ENCODE results near the gene SEC24D.

SEC24D gene

DNA sequence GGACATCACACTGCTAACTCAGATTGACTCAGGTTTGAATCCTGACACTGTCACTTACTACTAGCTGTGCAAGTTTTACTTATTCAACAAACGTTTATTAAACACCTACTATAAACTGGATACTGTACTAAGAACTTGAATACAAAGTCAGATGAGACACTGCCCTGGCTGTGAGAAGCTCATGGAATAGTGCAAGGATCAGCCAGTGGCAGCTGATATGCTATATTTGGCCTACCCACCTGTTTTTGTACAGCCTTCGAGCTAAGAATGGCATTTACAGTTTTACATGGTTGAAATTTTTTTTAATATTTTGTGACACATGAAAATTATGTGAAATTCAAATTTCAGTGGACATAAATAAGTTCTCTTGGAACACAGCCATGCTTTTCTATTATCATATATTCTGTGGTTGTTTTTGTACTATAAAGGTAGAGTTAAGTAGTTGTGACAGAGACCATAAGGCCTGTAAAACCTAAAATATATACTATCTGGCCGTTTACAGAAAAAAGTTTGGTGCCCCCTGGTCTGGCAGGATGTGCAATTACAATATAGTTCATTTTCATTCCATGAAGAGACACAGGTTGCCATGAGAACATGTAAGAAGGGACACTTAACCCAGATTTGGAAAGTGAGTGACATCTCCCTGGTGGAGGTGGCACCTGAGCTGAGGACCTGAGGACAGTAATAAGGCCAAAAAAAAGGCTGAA is 3.4 kb upstream of the SEC24D start:
- DNase-seq = no peak

DNA sequence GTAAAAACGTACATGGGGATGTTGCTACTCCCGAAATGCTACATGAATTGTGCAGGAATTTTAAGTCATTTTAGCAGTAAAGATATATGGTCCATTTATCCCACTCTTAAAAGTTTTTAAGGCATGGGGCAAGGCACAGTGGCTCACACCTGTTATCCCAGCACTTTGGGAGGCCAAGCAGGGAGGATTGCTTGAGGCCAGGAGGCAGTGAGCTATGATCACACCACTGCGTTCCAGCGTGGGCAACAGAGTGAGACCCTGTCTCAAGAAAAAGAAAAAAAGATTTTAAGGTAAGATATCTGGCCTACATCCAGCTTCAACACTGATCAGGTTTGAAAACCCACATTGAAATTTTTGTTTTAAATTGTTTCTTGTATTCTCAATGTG is 1.2 kb upstream of the SEC24D start:
- DNase-seq = no peak

- DNase-seq = no peak
These were observed 585 bp upstream of the SEC24D start for GRCh38 chr4:118836301-118837120.

GRCh38 chr4:118834960-118835569 is 861 bp downstream of the SEC24D start:
- DNase-seq = no peak

GRCh38 chr4:118834070-118834469 is 1.9 kb downstream of the SEC24D start:
- no peak for DNase-seq

DNA sequence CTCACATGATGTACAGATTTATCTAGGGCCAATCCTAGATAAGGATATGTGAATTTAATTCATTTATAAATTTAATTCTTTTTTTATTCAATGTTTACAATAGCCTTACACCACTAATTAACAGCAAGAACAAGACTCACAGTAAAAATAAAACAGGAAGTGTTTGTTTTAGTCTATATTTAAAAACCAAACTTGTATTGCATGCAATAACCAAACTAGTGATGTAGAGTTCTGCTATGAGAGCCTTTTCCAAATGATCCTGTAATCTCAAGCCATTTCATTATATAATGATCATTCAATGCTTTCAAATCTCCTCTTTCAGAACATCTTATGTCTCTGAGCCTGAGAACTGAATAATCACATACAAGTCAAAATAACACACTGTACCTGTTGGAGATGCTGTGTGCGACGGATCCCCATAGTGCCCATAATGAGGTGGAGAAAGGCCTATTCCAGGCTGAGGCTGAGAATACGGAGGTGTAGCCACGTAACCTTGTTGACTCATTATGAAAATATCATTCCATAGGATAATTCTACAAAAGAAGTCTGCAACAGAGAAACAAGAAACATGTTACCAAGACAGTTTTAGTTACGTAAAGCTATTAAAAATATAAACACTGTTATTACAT is 2.6 kb downstream of the SEC24D start:
- no peak for DNase-seq

GRCh38 chr4:118829107-118829506 is 6.8 kb downstream of the SEC24D start:
- no peak for DNase-seq

DNA sequence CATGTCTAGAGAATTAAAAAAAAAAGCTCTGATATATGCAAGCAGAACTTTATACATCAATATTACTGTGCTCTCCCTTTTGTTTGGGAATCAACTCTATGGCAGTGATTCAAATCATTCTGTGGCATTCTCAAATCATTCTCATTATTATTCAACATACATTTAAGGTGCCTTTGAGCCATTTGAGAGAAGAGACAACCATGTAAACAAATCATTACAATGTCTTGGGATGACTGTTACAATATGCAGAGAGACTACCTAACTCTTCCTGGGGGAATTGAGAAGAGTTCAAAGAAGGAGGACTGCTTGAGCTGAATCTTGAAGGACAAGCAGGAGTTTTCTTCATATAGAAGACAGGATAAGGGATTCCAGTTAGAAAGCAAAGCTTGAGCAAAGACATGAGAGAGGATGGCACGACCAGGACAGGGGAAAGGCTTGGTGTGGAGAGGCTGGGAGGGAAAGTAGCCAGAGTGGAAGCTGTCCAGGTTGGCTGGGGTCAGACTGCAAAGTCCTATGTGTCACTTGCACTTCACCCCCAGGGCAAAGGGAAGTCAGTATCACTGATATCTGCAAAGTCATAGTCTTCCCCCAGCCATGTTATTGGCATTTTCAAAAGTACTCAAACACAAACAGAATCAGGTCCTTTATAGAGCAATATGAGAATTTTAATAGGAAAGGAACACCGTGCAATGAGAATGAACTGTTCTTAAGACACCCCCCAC is 9.0 kb downstream of the SEC24D start:
- DNase-seq = no peak

GRCh38 chr4:118825799-118826198 is 10.1 kb downstream of the SEC24D start:
- no peak for DNase-seq

DNA sequence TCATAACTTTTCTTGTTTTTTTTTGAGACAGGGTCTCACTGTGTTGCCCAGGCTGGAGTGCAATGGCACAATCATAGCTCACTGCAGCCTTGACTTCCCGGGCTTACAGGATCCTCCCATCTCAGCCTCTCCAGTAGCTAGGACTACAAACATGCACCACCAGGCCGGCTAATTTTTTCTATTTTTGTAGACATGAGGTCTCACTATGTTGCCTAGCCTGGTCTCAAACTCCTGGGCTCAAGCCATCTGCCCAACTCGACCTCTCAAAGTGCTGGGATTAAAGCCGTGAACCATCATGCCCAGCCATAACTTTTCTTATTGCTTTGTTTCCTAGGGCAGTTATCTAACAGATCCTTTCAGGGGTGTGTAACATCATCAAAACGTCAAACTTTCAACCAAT is 11.8 kb downstream of the SEC24D start:
- no peak for DNase-seq

DNA sequence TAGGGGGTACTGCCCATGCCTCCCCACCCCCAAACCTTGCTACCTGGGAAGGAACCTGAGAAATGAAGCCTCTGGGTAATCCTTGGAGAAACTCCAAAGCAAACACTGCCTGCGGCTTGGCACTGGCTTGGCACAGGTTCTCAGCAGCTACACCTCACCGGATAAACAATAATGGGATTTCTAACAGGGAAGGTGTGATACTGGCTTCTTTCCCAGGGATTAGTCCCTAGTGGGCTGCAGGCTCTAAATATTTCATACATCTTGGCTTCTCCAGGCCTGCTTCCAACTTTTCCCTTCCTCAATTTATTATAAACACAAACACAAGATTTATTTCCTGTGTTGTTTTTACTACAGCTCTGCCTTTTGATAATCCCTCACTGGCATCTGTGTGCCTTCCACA is 12.5 kb downstream of the SEC24D start:
- DNase-seq = no peak

DNA sequence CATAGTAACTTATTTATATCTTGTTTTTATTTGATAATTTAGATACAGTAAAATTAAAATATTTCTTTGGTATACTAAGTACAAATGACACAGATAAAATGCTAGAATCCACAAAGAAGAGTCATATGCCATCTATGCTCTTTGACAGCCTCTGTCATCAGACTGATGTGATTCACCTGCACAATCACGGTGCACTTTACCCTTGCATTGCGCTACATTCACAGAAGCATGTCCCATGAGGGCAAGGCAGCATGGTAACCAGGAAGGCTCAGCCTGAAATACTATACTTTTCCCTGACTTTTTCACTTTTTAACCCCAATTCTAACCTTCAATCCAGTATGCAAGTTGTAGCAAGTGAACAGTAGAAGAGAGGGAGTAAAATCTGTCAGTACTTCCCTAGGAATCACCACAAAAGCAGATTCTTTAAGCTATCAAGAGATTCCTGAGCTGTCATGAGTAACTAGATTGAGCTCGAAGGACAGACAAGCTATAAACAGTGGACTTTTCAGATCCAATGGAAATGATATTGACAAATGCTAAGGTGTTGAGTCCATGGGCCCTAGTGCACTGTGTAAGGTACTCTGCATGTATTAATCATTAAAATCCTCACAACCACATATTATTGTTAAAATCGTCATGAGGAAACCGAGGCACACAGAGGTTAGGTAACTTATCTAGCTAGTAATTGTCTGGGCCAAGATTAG is 14.2 kb downstream of the SEC24D start:
- DNase-seq = no peak

GRCh38 chr4:118817178-118817930 is 18.6 kb downstream of the SEC24D start:
- no peak for DNase-seq

GRCh38 chr4:118816538-118817177 is 19.3 kb downstream of the SEC24D start:
- no peak for DNase-seq

GRCh38 chr4:118814891-118815290 is 21.0 kb downstream of the SEC24D start:
- no peak for DNase-seq

DNA sequence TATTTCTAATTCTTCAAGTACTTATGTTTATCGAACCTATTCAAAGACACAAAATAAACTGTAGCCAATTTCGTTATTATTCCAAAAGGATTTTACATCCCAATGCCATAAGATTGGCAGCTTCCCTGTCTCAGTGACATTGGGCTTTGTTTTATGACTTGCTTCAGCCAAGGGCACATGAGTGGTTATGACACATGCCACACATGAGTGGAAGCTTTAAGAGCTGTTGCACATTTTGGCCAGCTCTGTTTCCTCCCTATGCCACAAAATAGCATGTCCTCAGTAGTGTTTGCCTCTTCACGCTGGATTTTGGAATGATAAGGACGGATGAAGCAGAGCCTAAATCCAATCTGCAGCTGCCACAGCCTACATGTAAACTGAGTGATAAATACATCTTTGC is 21.9 kb downstream of the SEC24D start:
- no peak for DNase-seq

DNA sequence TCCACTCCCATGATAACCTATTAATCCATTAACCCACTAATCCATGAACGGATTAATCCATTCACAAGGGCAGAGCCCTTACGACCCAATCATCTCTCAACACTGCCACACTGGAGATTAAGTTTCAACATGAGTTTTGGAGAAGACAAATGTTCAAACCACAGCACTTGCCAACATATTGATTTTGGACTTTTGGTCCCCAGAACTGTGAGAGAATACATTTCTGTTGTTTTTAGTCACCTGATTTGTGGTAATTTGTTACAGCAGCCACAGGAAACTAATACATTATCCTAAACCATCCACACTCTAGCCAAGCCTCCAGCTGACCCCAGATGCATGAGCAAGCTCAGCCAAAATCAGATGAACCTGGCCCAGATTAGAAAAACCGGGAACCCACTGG is 22.4 kb downstream of the SEC24D start:
- DNase-seq = no peak

DNA sequence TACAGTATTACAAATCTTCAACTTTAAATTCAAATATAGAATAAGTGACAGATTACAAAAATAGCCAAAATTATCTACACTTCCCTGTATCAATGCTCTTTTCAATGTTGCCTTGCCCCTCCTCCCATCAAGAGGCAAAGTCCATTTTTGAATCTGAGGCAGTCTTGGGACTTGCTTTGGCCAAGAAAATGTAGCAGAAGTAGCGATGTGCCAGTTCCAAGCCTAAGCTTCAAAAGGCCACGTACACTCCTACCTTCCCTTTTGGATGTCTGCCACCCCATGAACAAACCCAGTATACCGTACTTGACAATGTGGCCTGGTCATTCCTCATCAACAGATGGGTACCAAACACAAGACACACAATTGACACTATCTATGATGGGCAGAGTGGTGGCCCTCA is 24.1 kb downstream of the SEC24D start:
- DNase-seq = no peak

GRCh38 chr4:118810991-118811764 is 24.7 kb downstream of the SEC24D start:
- no peak for DNase-seq

GRCh38 chr4:118807659-118808058 is 28.3 kb downstream of the SEC24D start:
- no peak for DNase-seq
